ENCODE results near the gene GHR. TPM values are rescaled to one million over a fixed set of nuclear protein-coding genes. Genes with fewer than 3 reads are reported as not detected.

GHR gene
- not detected for total RNA-seq

- H3K27me3 Mint-ChIP-seq (ENCODE audit: low read depth): peaks cover 11% of the 10 kb centered on the region
- H3K4me1 Mint-ChIP-seq (ENCODE audit: low read depth): no peaks in the 10 kb centered on the region
- no peak within 1 kb of the TSS for H3K27ac Mint-ChIP-seq
- ATAC-seq (replicated peaks in 1 of 2): peak; percentile 65 to 67
- no peak within 1 kb of the TSS for H3K4me3 Mint-ChIP-seq
- DNase-seq: peak; percentile 16 to 29
- H3K36me3 Mint-ChIP-seq (ENCODE audit: insufficient read depth in 2 of 2): no peaks in the 10 kb centered on the region
- peaks cover 0 to 2% of the 10 kb centered on the region in 2 donors for H3K9me3 Mint-ChIP-seq
Observed at GRCh38 chr5:42423285-42424165, at the start of gene GHR. TSS of gene GHR (plus strand) at chr5:42423439. CDS start at chr5:42565875, 142,436 bp downstream.

GRCh38 chr5:42374679-42375273 lies 48.5 kb upstream of the GHR start:
- ATAC-seq (replicated peaks in 1 of 2) (no peak), DNase-seq (no peak)
- Mint-ChIP-seq H3K27ac (no peak overlapping the region), H3K36me3 (ENCODE audit: insufficient read depth in 2 of 2) (no peaks in the 10 kb centered on the region), H3K9me3 (peaks cover 0 to 5% of the 10 kb centered on the region in 2 donors), H3K4me1 (ENCODE audit: low read depth) (no peaks in the 10 kb centered on the region), H3K4me3 (no peak overlapping the region), H3K27me3 (ENCODE audit: low read depth) (no peaks in the 10 kb centered on the region)

GRCh38 chr5:42377496-42377895 lies 45.7 kb upstream of the GHR start:
- no peaks in the 10 kb centered on the region for H3K36me3 Mint-ChIP-seq (ENCODE audit: insufficient read depth in 2 of 2)
- no peak overlapping the region for H3K4me3 Mint-ChIP-seq
- H3K9me3 Mint-ChIP-seq: peaks cover 0 to 5% of the 10 kb centered on the region in 2 donors
- H3K4me1 Mint-ChIP-seq (ENCODE audit: low read depth): no peaks in the 10 kb centered on the region
- ATAC-seq (replicated peaks in 1 of 2): no peak
- no peak for DNase-seq
- no peak overlapping the region for H3K27ac Mint-ChIP-seq
- no peaks in the 10 kb centered on the region for H3K27me3 Mint-ChIP-seq (ENCODE audit: low read depth)

- Mint-ChIP-seq H3K4me1 (ENCODE audit: low read depth) (no peaks in the 10 kb centered on the region), H3K27me3 (ENCODE audit: low read depth) (no peaks in the 10 kb centered on the region), H3K36me3 (ENCODE audit: insufficient read depth in 2 of 2) (no peaks in the 10 kb centered on the region), H3K9me3 (no peaks in the 10 kb centered on the region), H3K4me3 (no peak overlapping the region), H3K27ac (no peak overlapping the region)
- no peak for ATAC-seq (replicated peaks in 1 of 2)
- DNase-seq: no peak
Observed at GRCh38 chr5:42381973-42382372, 41.3 kb upstream of the GHR start.

- Mint-ChIP-seq H3K36me3 (ENCODE audit: insufficient read depth in 2 of 2) (peaks cover 0 to 2% of the 10 kb centered on the region in 2 donors), H3K4me1 (ENCODE audit: low read depth) (no peaks in the 10 kb centered on the region), H3K4me3 (no peak overlapping the region), H3K9me3 (peaks cover 0 to 2% of the 10 kb centered on the region in 2 donors), H3K27ac (no peak overlapping the region), H3K27me3 (ENCODE audit: low read depth) (no peaks in the 10 kb centered on the region)
- ATAC-seq (replicated peaks in 1 of 2) (no peak), DNase-seq (no peak)
Observed at GRCh38 chr5:42387563-42387962, 35.7 kb upstream of the GHR start.

- no peak overlapping the region for H3K27ac Mint-ChIP-seq
- ATAC-seq (replicated peaks in 1 of 2) (no peak), DNase-seq (no peak)
- no peaks in the 10 kb centered on the region for H3K27me3 Mint-ChIP-seq (ENCODE audit: low read depth)
- H3K36me3 Mint-ChIP-seq (ENCODE audit: insufficient read depth in 2 of 2): peaks cover 2 to 5% of the 10 kb centered on the region in 2 donors
- H3K4me3 Mint-ChIP-seq: no peak overlapping the region
- H3K9me3 Mint-ChIP-seq: peaks cover 5 to 6% of the 10 kb centered on the region in 2 donors
- no peaks in the 10 kb centered on the region for H3K4me1 Mint-ChIP-seq (ENCODE audit: low read depth)
Observed at GRCh38 chr5:42390115-42390514, 33.1 kb upstream of the GHR start.

GRCh38 chr5:42392917-42393316 lies 30.3 kb upstream of the GHR start:
- Mint-ChIP-seq H3K4me1 (ENCODE audit: low read depth) (no peaks in the 10 kb centered on the region), H3K4me3 (no peak overlapping the region), H3K36me3 (ENCODE audit: insufficient read depth in 2 of 2) (peaks cover 2 to 5% of the 10 kb centered on the region in 2 donors), H3K27ac (no peak overlapping the region), H3K27me3 (ENCODE audit: low read depth) (no peaks in the 10 kb centered on the region), H3K9me3 (peaks cover 5 to 6% of the 10 kb centered on the region in 2 donors)
- DNase-seq: no peak
- no peak for ATAC-seq (replicated peaks in 1 of 2)

- Mint-ChIP-seq H3K27me3 (ENCODE audit: low read depth) (no peaks in the 10 kb centered on the region), H3K4me3 (no peak overlapping the region), H3K9me3 (peaks cover 4 to 5% of the 10 kb centered on the region in 2 donors), H3K36me3 (ENCODE audit: insufficient read depth in 2 of 2) (peaks cover 0 to 5% of the 10 kb centered on the region in 2 donors), H3K27ac (no peak overlapping the region), H3K4me1 (ENCODE audit: low read depth) (no peaks in the 10 kb centered on the region)
- ATAC-seq (replicated peaks in 1 of 2) (no peak), DNase-seq (no peak)
Observed at GRCh38 chr5:42396111-42396510, 27.1 kb upstream of the GHR start.

GRCh38 chr5:42397267-42397666 lies 26.0 kb upstream of the GHR start:
- Mint-ChIP-seq H3K9me3 (peaks cover 4 to 5% of the 10 kb centered on the region in 2 donors), H3K4me1 (ENCODE audit: low read depth) (no peaks in the 10 kb centered on the region), H3K27me3 (ENCODE audit: low read depth) (no peaks in the 10 kb centered on the region), H3K27ac (no peak overlapping the region), H3K4me3 (no peak overlapping the region), H3K36me3 (ENCODE audit: insufficient read depth in 2 of 2) (peaks cover 0 to 5% of the 10 kb centered on the region in 2 donors)
- ATAC-seq (replicated peaks in 1 of 2): no peak
- no peak for DNase-seq

GRCh38 chr5:42399702-42400101 lies 23.5 kb upstream of the GHR start:
- no peak overlapping the region for H3K4me3 Mint-ChIP-seq
- H3K9me3 Mint-ChIP-seq: no peaks in the 10 kb centered on the region
- no peaks in the 10 kb centered on the region for H3K27me3 Mint-ChIP-seq (ENCODE audit: low read depth)
- H3K36me3 Mint-ChIP-seq (ENCODE audit: insufficient read depth in 2 of 2): no peaks in the 10 kb centered on the region
- H3K27ac Mint-ChIP-seq: no peak overlapping the region
- DNase-seq: no peak
- H3K4me1 Mint-ChIP-seq (ENCODE audit: low read depth): no peaks in the 10 kb centered on the region
- ATAC-seq (replicated peaks in 1 of 2): no peak

- no peak for ATAC-seq (replicated peaks in 1 of 2)
- Mint-ChIP-seq H3K4me3 (no peak overlapping the region), H3K36me3 (ENCODE audit: insufficient read depth in 2 of 2) (no peaks in the 10 kb centered on the region), H3K4me1 (ENCODE audit: low read depth) (no peaks in the 10 kb centered on the region), H3K27ac (no peak overlapping the region), H3K27me3 (ENCODE audit: low read depth) (no peaks in the 10 kb centered on the region), H3K9me3 (no peaks in the 10 kb centered on the region)
- DNase-seq: no peak
Observed at GRCh38 chr5:42400474-42400873, 22.8 kb upstream of the GHR start.

- no peak overlapping the region for H3K27ac Mint-ChIP-seq
- no peak overlapping the region for H3K4me3 Mint-ChIP-seq
- H3K9me3 Mint-ChIP-seq: no peaks in the 10 kb centered on the region
- H3K36me3 Mint-ChIP-seq (ENCODE audit: insufficient read depth in 2 of 2): no peaks in the 10 kb centered on the region
- H3K4me1 Mint-ChIP-seq (ENCODE audit: low read depth): no peaks in the 10 kb centered on the region
- DNase-seq: no peak
- no peak for ATAC-seq (replicated peaks in 1 of 2)
- H3K27me3 Mint-ChIP-seq (ENCODE audit: low read depth): no peaks in the 10 kb centered on the region
Observed at GRCh38 chr5:42403236-42403635, 20.0 kb upstream of the GHR start.

GRCh38 chr5:42404366-42404765 lies 18.9 kb upstream of the GHR start:
- no peak for ATAC-seq (replicated peaks in 1 of 2)
- no peak for DNase-seq
- Mint-ChIP-seq H3K27ac (no peak overlapping the region), H3K4me3 (no peak overlapping the region), H3K36me3 (ENCODE audit: insufficient read depth in 2 of 2) (no peaks in the 10 kb centered on the region), H3K9me3 (no peaks in the 10 kb centered on the region), H3K27me3 (ENCODE audit: low read depth) (no peaks in the 10 kb centered on the region), H3K4me1 (ENCODE audit: low read depth) (no peaks in the 10 kb centered on the region)

Data from activated T-cell treated with anti-CD3 and anti-CD28 coated beads, Interleukin-2, amount 50 U/mL, for 72 hours (primary cell).